Breast epithelium (tissue), 4 donors: Measurements from ENCODE around the gene GALNTL6. TPM values are rescaled to one million over a fixed set of nuclear protein-coding genes. Genes with fewer than 3 reads are reported as not detected.

Experiments
- DNase-seq, 2 donors: peaks; one replicate each; pipeline ENCODE4 v3.0.0-alpha.2; 2019; ENCODE audit warnings: low spot score in 2 of 2
- H3K27ac ChIP-seq, 2 donors: fragments of 200-600 bp; sonication (generic) in 1 of 2; one replicate each; pipeline ENCODE4 v1.5.1; 2016 to 2019; ENCODE audit warnings: mild to moderate bottlenecking in 1 of 2
- H3K27me3 ChIP-seq, 2 donors: fragments of 200-600 bp; sonication (generic) in 1 of 2; one replicate each; pipeline versions ENCODE4 v1.5.1 to v1.6.0; 2017 to 2019; ENCODE audit warnings: control low read depth in 1 of 2, mild to moderate bottlenecking in 1 of 2
- H3K36me3 ChIP-seq: fragments of 200-600 bp; one replicate; pipeline ENCODE4 v1.5.1; 2019
- H3K4me1 ChIP-seq, 2 donors: fragments of 200-600 bp; sonication (generic); one replicate each; pipeline ENCODE4 v1.5.1; 2016 to 2019; ENCODE audit warnings: control low read depth in 1 of 2
- H3K4me3 ChIP-seq, 3 donors: fragments of 200-600 bp; sonication (generic); 1 replicate in 2 of 3; 2 replicates in 1 of 3; pipeline ENCODE4 v1.5.1; 2016 to 2019; ENCODE audit warnings: mild to moderate bottlenecking in 3 of 3, moderate library complexity in 2 of 3
- H3K9me3 ChIP-seq, 2 donors: fragments of 200-600 bp; sonication (generic) in 1 of 2; one replicate each; pipeline ENCODE4 v1.5.1; 2016 to 2019; ENCODE audit warnings: control low read depth in 1 of 2
- CTCF ChIP-seq, 3 donors: fragments of 450-650 bp; IDR thresholded peaks; one replicate each; pipeline ENCODE4 v1.5.1; 2016 to 2017; ENCODE audit warnings: antibody characterized with exemption in 3 of 3, mild to moderate bottlenecking in 3 of 3, moderate library complexity in 3 of 3
- POLR2A ChIP-seq: fragments of 450-650 bp; IDR thresholded peaks from one replicate; pipeline ENCODE4 v1.6.1; 2016; ENCODE audit warnings: antibody characterized with exemption, mild to moderate bottlenecking, moderate library complexity
- POLR2AphosphoS5 ChIP-seq, 3 donors: sonication (generic); formaldehyde crosslinking; IDR thresholded peaks; one replicate each; pipeline ENCODE4 v1.6.1; 2017; ENCODE audit warnings: antibody characterized with exemption in 3 of 3
- intact Hi-C: fragments of 100-400 bp; cut with DNase I; formaldehyde crosslinking; loops from one replicate; pipeline ENCODE4 v1.15.1; 2023; ENCODE audit warnings: low total_unique reads
- total RNA-seq, 3 donors: library from RNA; depleted of rRNA; stranded (reverse); fragments of >200 nt; gene quantifications; one replicate each; pipeline ENCODE4 v1.1.0, GENCODE V29; 2016

GALNTL6 gene
- total RNA-seq, 3 donors from 2014 or later: 0.29 to 0.98 TPM; not detected in 1

GRCh38 chr4:171948038-171948437 lies 134.8 kb downstream of the GALNTL6 start:
- no peak for TF ChIP-seq CTCF (IDR thresholded peaks at IDR 0.05)
- TF ChIP-seq POLR2AphosphoS5 (IDR thresholded peaks at IDR 0.05): no peak
- Histone ChIP-seq H3K9me3 (no peaks in the 10 kb centered on the region), H3K27me3 (no peaks in the 10 kb centered on the region), H3K36me3 (no peaks in the 10 kb centered on the region), H3K4me3 (no peak overlapping the region), H3K4me1 (no peaks in the 10 kb centered on the region), H3K27ac (no peak overlapping the region)
- intact Hi-C loops: no loop called here
- DNase-seq: no peak

- Histone ChIP-seq H3K4me1 (no peaks in the 10 kb centered on the region), H3K36me3 (no peaks in the 10 kb centered on the region), H3K27me3 (no peaks in the 10 kb centered on the region), H3K9me3 (no peaks in the 10 kb centered on the region), H3K4me3 (no peak overlapping the region), H3K27ac (no peak overlapping the region)
- intact Hi-C loops: no loop called here
- no peak for TF ChIP-seq POLR2A
- TF ChIP-seq POLR2AphosphoS5 (IDR thresholded peaks at IDR 0.05): no peak
- no peak for TF ChIP-seq CTCF (IDR thresholded peaks at IDR 0.05)
- DNase-seq: no peak
These were observed 141.4 kb downstream of the GALNTL6 start for GRCh38 chr4:171954650-171955049.

GRCh38 chr4:171956678-171957077 lies 143.5 kb downstream of the GALNTL6 start:
- Histone ChIP-seq H3K27me3 (no peaks in the 10 kb centered on the region), H3K4me3 (no peak overlapping the region), H3K9me3 (no peaks in the 10 kb centered on the region), H3K4me1 (no peaks in the 10 kb centered on the region), H3K36me3 (no peaks in the 10 kb centered on the region), H3K27ac (no peak overlapping the region)
- intact Hi-C loops: no loop called here
- no peak for DNase-seq
- TF ChIP-seq CTCF (IDR thresholded peaks at IDR 0.05): no peak
- TF ChIP-seq POLR2AphosphoS5 (IDR thresholded peaks at IDR 0.05): no peak
- TF ChIP-seq POLR2A: no peak

- DNase-seq: no peak
- H3K9me3 ChIP-seq: no peaks in the 10 kb centered on the region
- TF ChIP-seq POLR2AphosphoS5 (IDR thresholded peaks at IDR 0.05): no peak
These were observed 148.9 kb downstream of the GALNTL6 start for GRCh38 chr4:171962110-171962509.

GRCh38 chr4:171966356-171966755 lies 153.2 kb downstream of the GALNTL6 start:
- Histone ChIP-seq H3K9me3 (no peaks in the 10 kb centered on the region), H3K4me3 (no peak overlapping the region), H3K4me1 (no peaks in the 10 kb centered on the region), H3K27me3 (no peaks in the 10 kb centered on the region), H3K27ac (no peak overlapping the region), H3K36me3 (no peaks in the 10 kb centered on the region)
- intact Hi-C loops: no loop called here
- no peak for TF ChIP-seq POLR2AphosphoS5 (IDR thresholded peaks at IDR 0.05)
- TF ChIP-seq CTCF (IDR thresholded peaks at IDR 0.05): no peak
- no peak for TF ChIP-seq POLR2A
- DNase-seq: no peak

More at GRCh38 chr4:171962110-171962509, 148.9 kb downstream of the GALNTL6 start:
- no peaks in the 10 kb centered on the region for H3K4me1 ChIP-seq
- H3K27me3 ChIP-seq: no peaks in the 10 kb centered on the region
- H3K27ac ChIP-seq: no peak overlapping the region
- H3K4me3 ChIP-seq: no peak overlapping the region
- intact Hi-C loops: no loop called here
- no peaks in the 10 kb centered on the region for H3K36me3 ChIP-seq

- Histone ChIP-seq H3K4me1 (no peaks in the 10 kb centered on the region), H3K36me3 (no peaks in the 10 kb centered on the region), H3K4me3 (no peak overlapping the region), H3K27ac (no peak overlapping the region), H3K27me3 (no peaks in the 10 kb centered on the region), H3K9me3 (no peaks in the 10 kb centered on the region)
- TF ChIP-seq POLR2A: no peak
- no peak for DNase-seq
- intact Hi-C loops: no loop called here
These were observed 165.0 kb downstream of the GALNTL6 start for GRCh38 chr4:171978216-171978615.
